Adipose tissue (tissue), 3 donors: ENCODE measurements around the gene ATF2. TPM values are rescaled to one million over a fixed set of nuclear protein-coding genes. Genes with fewer than 3 reads are reported as not detected.

Experiments
- H3K27ac ChIP-seq: one replicate; pipeline ENCODE4 v1.5.1; 2013; ENCODE audit warnings: low read depth, low read length
- WGBS, 3 donors: extraction: QIAGEN DNeasy Blood & Tissue Kit; methylation state at CpG; one replicate each; pipeline ENCODE4 v1.1.7; 2013; 5-methylcytosine and 5-hydroxymethylcytosine counted together
- polyA plus RNA-seq, 3 donors: library from polyadenylated mRNA; stranded (reverse); fragments of 200-250 nt; gene quantifications; one replicate each; pipeline ENCODE4 v1.2.3, GENCODE V29; 2013
- donor health status: healthy with polysubstance abuse.
- donor health status: Bipolar disorder and iron deficiency.
- donor health status: healthy.

Gene ATF2
- polyA plus RNA-seq, 3 donors = 10.5 to 16.2 (median 16.1) TPM

GRCh38 chr2:175167076-175167791, 769 bp downstream of the ATF2 start:
- peak overlapping the region; percentile 68 for H3K27ac ChIP-seq
- WGBS, 3 donors = 0% methylated on average over 30 to 32 of the region's 32 CpGs

- WGBS, 3 donors = 42 to 53% (median 46%) methylated on average over 9 of the region's 9 CpGs
- no peak overlapping the region for H3K27ac ChIP-seq
These were observed 1.7 kb downstream of the ATF2 start for GRCh38 chr2:175166216-175166824.

GRCh38 chr2:175164235-175164634, 3.8 kb downstream of the ATF2 start:
- no peak overlapping the region for H3K27ac ChIP-seq
- WGBS, 3 donors = 94 to 97% (median 96%) methylated on average over 8 of the region's 8 CpGs

GRCh38 chr2:175158894-175159293, 9.1 kb downstream of the ATF2 start:
- no peak overlapping the region for H3K27ac ChIP-seq
- WGBS, 3 donors = 86 to 96% (median 95%) methylated on average over 4 of the region's 4 CpGs

GRCh38 chr2:175156534-175156933, 11.5 kb downstream of the ATF2 start:
- no peak overlapping the region for H3K27ac ChIP-seq
- 69 to 80% (median 72%) methylated on average over 5 of the region's 5 CpGs for WGBS, 3 donors

- no peak overlapping the region for H3K27ac ChIP-seq
These were observed 13.3 kb downstream of the ATF2 start for GRCh38 chr2:175154661-175155082.

GRCh38 chr2:175152242-175152641, 15.8 kb downstream of the ATF2 start:
- WGBS, 3 donors = 36 to 91% (median 82%) methylated on average over 2 of the region's 2 CpGs
- no peak overlapping the region for H3K27ac ChIP-seq

GRCh38 chr2:175151791-175152190, 16.2 kb downstream of the ATF2 start:
- WGBS, 3 donors = 87 to 95% (median 90%) methylated on average over 1 of the region's 1 CpG
- no peak overlapping the region for H3K27ac ChIP-seq

- H3K27ac ChIP-seq = no peak overlapping the region
- WGBS, 3 donors = 67 to 84% (median 70%) methylated on average over 4 of the region's 4 CpGs
These were observed 20.8 kb downstream of the ATF2 start for GRCh38 chr2:175147186-175147585.

GRCh38 chr2:175143678-175144077, 24.3 kb downstream of the ATF2 start:
- 93 to 98% (median 98%) methylated on average over 2 of the region's 2 CpGs for WGBS, 3 donors
- no peak overlapping the region for H3K27ac ChIP-seq

GRCh38 chr2:175143191-175143590, 24.8 kb downstream of the ATF2 start:
- H3K27ac ChIP-seq = no peak overlapping the region
- 96 to 98% (median 97%) methylated on average over 1 of the region's 1 CpG for WGBS, 3 donors

- no peak overlapping the region for H3K27ac ChIP-seq
- 67 to 76% (median 75%) methylated on average over 2 of the region's 2 CpGs for WGBS, 3 donors
These were observed 27.7 kb downstream of the ATF2 start for GRCh38 chr2:175140332-175140731.

GRCh38 chr2:175137793-175138192, 30.2 kb downstream of the ATF2 start:
- no peak overlapping the region for H3K27ac ChIP-seq
- 87 to 95% (median 91%) methylated on average over 2 of the region's 2 CpGs for WGBS, 3 donors

- H3K27ac ChIP-seq = no peak overlapping the region
These were observed 31.4 kb downstream of the ATF2 start for GRCh38 chr2:175136334-175137215.

- 75 to 93% (median 82%) methylated on average over 2 of the region's 2 CpGs for WGBS, 3 donors
- H3K27ac ChIP-seq = no peak overlapping the region
These were observed 32.1 kb downstream of the ATF2 start for GRCh38 chr2:175135862-175136261.

GRCh38 chr2:175135177-175135576, 32.8 kb downstream of the ATF2 start:
- H3K27ac ChIP-seq = no peak overlapping the region
- 90 to 97% (median 95%) methylated on average over 3 of the region's 3 CpGs for WGBS, 3 donors

GRCh38 chr2:175131252-175131651, 36.8 kb downstream of the ATF2 start:
- H3K27ac ChIP-seq = no peak overlapping the region
- WGBS, 3 donors = 75 to 78% (median 76%) methylated on average over 2 of the region's 2 CpGs

- H3K27ac ChIP-seq = no peak overlapping the region
- 88 to 97% (median 96%) methylated on average over 1 of the region's 1 CpG for WGBS, 3 donors
These were observed 41.3 kb downstream of the ATF2 start for GRCh38 chr2:175126661-175127060.

GRCh38 chr2:175123254-175123653, 44.7 kb downstream of the ATF2 start:
- no peak overlapping the region for H3K27ac ChIP-seq
- WGBS, 3 donors = 70 to 89% (median 81%) methylated on average over 3 of the region's 3 CpGs
